AG09309 (cell line): ENCODE measurements around the gene DPYD.

ENCODE experiments used
- DNase-seq: peaks from one replicate; pipeline ENCODE4 v3.0.0-alpha.2; 2010; ENCODE audit warnings: low read depth
- H3K4me3 ChIP-seq: 2 replicates; pipeline ENCODE4 v1.5.1; 2011; ENCODE audit warnings: mild to moderate bottlenecking, low read depth, low read length, moderate library complexity; ENCODE audit not compliant: control insufficient read depth
- CTCF ChIP-seq: IDR thresholded peaks from 2 replicates; pipeline ENCODE4 v1.5.1; 2011; ENCODE audit warnings: mild to moderate bottlenecking, low read depth, low read length, inconsistent platforms; ENCODE audit not compliant: insufficient read depth, control insufficient read depth; ENCODE audit errors: missing control alignments

Gene DPYD

DNA sequence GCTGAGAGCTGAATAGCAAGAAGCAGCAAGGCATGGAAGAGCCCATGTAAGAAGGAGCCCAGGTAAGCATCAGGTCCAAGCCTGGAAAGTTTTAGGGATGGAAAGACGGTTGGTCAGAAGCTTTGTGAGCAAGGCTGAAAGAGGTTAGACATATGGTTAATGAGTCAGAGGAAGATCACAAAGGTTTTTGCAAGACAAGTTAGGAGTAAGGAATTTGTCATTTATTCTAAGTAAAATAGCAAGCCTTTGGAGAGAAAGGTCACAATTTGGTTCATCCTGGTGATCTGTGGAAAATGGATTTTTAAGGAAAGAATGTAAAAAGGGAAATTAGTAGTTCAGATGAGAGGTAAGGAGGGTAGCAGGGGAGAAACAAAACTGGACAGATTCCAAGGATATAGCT, 106.7 kb downstream of the DPYD start:
- no peak for DNase-seq
- TF ChIP-seq CTCF, result no peak
- H3K4me3 ChIP-seq, result no peak overlapping the region

GRCh38 chr1:97812076-97812475, 108.8 kb downstream of the DPYD start:
- H3K4me3 ChIP-seq, result no peak overlapping the region
- TF ChIP-seq CTCF, result no peak
- no peak for DNase-seq

DNA sequence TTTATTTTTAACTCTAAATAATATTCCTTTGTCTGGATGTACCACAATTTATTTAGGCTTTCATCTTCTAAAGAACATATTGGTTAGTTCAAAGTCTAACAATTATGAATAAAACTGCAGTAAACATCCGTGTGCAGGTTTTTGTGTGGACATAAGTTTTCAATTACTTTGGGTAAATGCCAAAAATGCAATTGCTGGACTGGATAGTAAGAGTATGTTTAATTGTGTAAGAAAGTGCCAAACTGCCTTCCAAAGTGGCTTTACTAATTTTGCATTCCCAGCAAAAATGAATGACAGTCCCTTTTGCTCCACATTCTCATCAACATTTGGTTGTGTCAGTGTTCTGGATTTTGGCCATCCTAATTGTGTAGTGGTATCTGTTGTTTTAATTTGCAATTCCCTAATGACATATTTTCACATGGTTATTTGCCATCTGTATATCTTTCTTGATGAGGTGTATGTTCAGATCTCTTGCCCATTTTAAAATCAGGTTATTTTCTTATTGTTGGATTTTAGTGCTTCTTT, 113.8 kb downstream of the DPYD start:
- no peak for TF ChIP-seq CTCF
- no peak for DNase-seq
- H3K4me3 ChIP-seq, result no peak overlapping the region

- DNase-seq, result no peak
- H3K4me3 ChIP-seq, result no peak overlapping the region
- no peak for TF ChIP-seq CTCF
Observed at GRCh38 chr1:97806326-97806725, 114.5 kb downstream of the DPYD start.

- no peak for DNase-seq
- no peak overlapping the region for H3K4me3 ChIP-seq
- no peak for TF ChIP-seq CTCF
Observed at GRCh38 chr1:97805093-97805492, 115.7 kb downstream of the DPYD start.

GRCh38 chr1:97803026-97803425, 117.8 kb downstream of the DPYD start:
- H3K4me3 ChIP-seq, result no peak overlapping the region
- no peak for DNase-seq
- TF ChIP-seq CTCF, result no peak

GRCh38 chr1:97802011-97802410, 118.8 kb downstream of the DPYD start:
- H3K4me3 ChIP-seq, result no peak overlapping the region
- no peak for TF ChIP-seq CTCF
- no peak for DNase-seq
